ENCODE results near the gene TNFRSF25.
"Not testable (repeated sequence)": the region's sequence is repeated elsewhere in the genome, so short reads cannot be mapped to it uniquely, and the experiment has no call there.

Gene TNFRSF25

GRCh38 chr1:6467744-6468688 is 2.0 kb upstream of the TNFRSF25 start:
- DNase-seq, result no peak

GRCh38 chr1:6467224-6467623 is 1.3 kb upstream of the TNFRSF25 start:
- no peak for DNase-seq

GRCh38 chr1:6466751-6467150 is 778 bp upstream of the TNFRSF25 start:
- DNase-seq, result no peak

GRCh38 chr1:6465461-6466005 is 440 bp downstream of the TNFRSF25 start:
- DNase-seq, result no peak

GRCh38 chr1:6464915-6465314 is 1.1 kb downstream of the TNFRSF25 start:
- DNase-seq, result no peak

- no peak for DNase-seq
Observed at GRCh38 chr1:6464514-6464836, 1.5 kb downstream of the TNFRSF25 start.

- DNase-seq, result no peak
Observed at GRCh38 chr1:6463120-6463412, 2.9 kb downstream of the TNFRSF25 start.

- no peak for DNase-seq
Observed at GRCh38 chr1:6462412-6463119, 3.4 kb downstream of the TNFRSF25 start.

- DNase-seq, result no peak
Observed at GRCh38 chr1:6461538-6462411, 4.2 kb downstream of the TNFRSF25 start.

- no peak for DNase-seq
Observed at GRCh38 chr1:6461051-6461530, 4.9 kb downstream of the TNFRSF25 start.

GRCh38 chr1:6460301-6461050 is 5.5 kb downstream of the TNFRSF25 start:
- no peak for DNase-seq

GRCh38 chr1:6459850-6460265 is 6.1 kb downstream of the TNFRSF25 start:
- DNase-seq, result no peak

- DNase-seq, result no peak
Observed at GRCh38 chr1:6456800-6457466, 9.0 kb downstream of the TNFRSF25 start.

- DNase-seq, result not testable (repeated sequence)
Observed at GRCh38 chr1:6455752-6456520, 10.0 kb downstream of the TNFRSF25 start.

- DNase-seq, result no peak
Observed at GRCh38 chr1:6454856-6455751, 10.9 kb downstream of the TNFRSF25 start.

- not testable (repeated sequence) for DNase-seq
Observed at GRCh38 chr1:6453895-6454855, 11.8 kb downstream of the TNFRSF25 start.

GRCh38 chr1:6450943-6451373 is 15.0 kb downstream of the TNFRSF25 start:
- DNase-seq, result no peak

GRCh38 chr1:6450486-6450885 is 15.5 kb downstream of the TNFRSF25 start:
- not testable (repeated sequence) for DNase-seq

Data from fibroblast of skin of right quadriceps (primary cell).